Measurements from ENCODE around the gene ZYG11A. TPM values are rescaled to one million over a fixed set of nuclear protein-coding genes. Genes with fewer than 3 reads are reported as not detected.
"Not testable (repeated sequence)": the region's sequence is repeated elsewhere in the genome, so short reads cannot be mapped to it uniquely, and the experiment has no call there.

Gene ZYG11A
- total RNA-seq, 1 donor from 2014 or later = 0.30 TPM

- H3K9ac ChIP-seq (ENCODE audit: low read length) = no peak overlapping the region
- H3K79me2 ChIP-seq (ENCODE audit: insufficient read depth, low read length) = no peaks in the 10 kb centered on the region
- DNase-seq (ENCODE audit: low read depth) (no peak), FAIRE-seq (no peak)
- H3K9me3 ChIP-seq (ENCODE audit: insufficient read depth, low read depth, low read length) = no peaks in the 10 kb centered on the region
- H3K27ac ChIP-seq (ENCODE audit: low read depth, low read length) = no peak overlapping the region
- H3K4me3 Mint-ChIP-seq (ENCODE audit: unreplicated experiment) = no peak overlapping the region
- H3K4me1 Mint-ChIP-seq (ENCODE audit: low read depth, unreplicated experiment) = no peaks in the 10 kb centered on the region
- H3K4me1 ChIP-seq (ENCODE audit: insufficient read depth, low read length) = no peaks in the 10 kb centered on the region
- H3K36me3 Mint-ChIP-seq (ENCODE audit: low read depth, unreplicated experiment) = peaks cover 4% of the 10 kb centered on the region
- TF ChIP-seq EZH2 (IDR thresholded peaks at IDR 0.05; ENCODE audit: insufficient read depth, low read length) (no peak), CTCF (IDR thresholded peaks at IDR 0.05; ENCODE audit: insufficient read depth, low read depth, low read length) (no peak)
- peaks cover 13% of the 10 kb centered on the region for H3K36me3 ChIP-seq (ENCODE audit: insufficient read depth, low read length)
- H3K27me3 ChIP-seq (ENCODE audit: insufficient read depth, low read length) = no peaks in the 10 kb centered on the region
- H3K9me3 Mint-ChIP-seq (ENCODE audit: unreplicated experiment) = no peaks in the 10 kb centered on the region
- no peaks in the 10 kb centered on the region for H4K20me1 ChIP-seq (ENCODE audit: insufficient read depth, low read length)
- no peak overlapping the region for H2AFZ ChIP-seq (ENCODE audit: low read depth, low read length)
- no peak overlapping the region for H3K4me2 ChIP-seq (ENCODE audit: low read length)
- no peaks in the 10 kb centered on the region for H3K27me3 Mint-ChIP-seq (ENCODE audit: low read depth, unreplicated experiment)
- H3K4me3 ChIP-seq (ENCODE audit: insufficient read depth, low read depth, low read length) = no peak overlapping the region
- no peak overlapping the region for H3K27ac Mint-ChIP-seq (ENCODE audit: unreplicated experiment)
Measured at GRCh38 chr1:52798331-52798730, 44.2 kb upstream of the ZYG11A start.

- no peak overlapping the region for H3K4me3 ChIP-seq (ENCODE audit: insufficient read depth, low read depth, low read length)
- H3K79me2 ChIP-seq (ENCODE audit: insufficient read depth, low read length) = no peaks in the 10 kb centered on the region
- H2AFZ ChIP-seq (ENCODE audit: low read depth, low read length) = no peak overlapping the region
- Mint-ChIP-seq H3K27me3 (ENCODE audit: low read depth, unreplicated experiment) (no peaks in the 10 kb centered on the region), H3K4me1 (ENCODE audit: low read depth, unreplicated experiment) (no peaks in the 10 kb centered on the region), H3K9me3 (ENCODE audit: unreplicated experiment) (no peaks in the 10 kb centered on the region), H3K27ac (ENCODE audit: unreplicated experiment) (no peak overlapping the region), H3K36me3 (ENCODE audit: low read depth, unreplicated experiment) (no peaks in the 10 kb centered on the region), H3K4me3 (ENCODE audit: unreplicated experiment) (no peak overlapping the region)
- no peak overlapping the region for H3K27ac ChIP-seq (ENCODE audit: low read depth, low read length)
- FAIRE-seq = no peak
- H3K9me3 ChIP-seq (ENCODE audit: insufficient read depth, low read depth, low read length) = no peaks in the 10 kb centered on the region
- TF ChIP-seq EZH2 (IDR thresholded peaks at IDR 0.05; ENCODE audit: insufficient read depth, low read length) (no peak), CTCF (IDR thresholded peaks at IDR 0.05; ENCODE audit: insufficient read depth, low read depth, low read length) (no peak)
- H3K9ac ChIP-seq (ENCODE audit: low read length) = no peak overlapping the region
- DNase-seq (ENCODE audit: low read depth) = no peak
- H3K27me3 ChIP-seq (ENCODE audit: insufficient read depth, low read length) = no peaks in the 10 kb centered on the region
- H3K4me1 ChIP-seq (ENCODE audit: insufficient read depth, low read length) = no peaks in the 10 kb centered on the region
- H3K4me2 ChIP-seq (ENCODE audit: low read length) = no peak overlapping the region
- H4K20me1 ChIP-seq (ENCODE audit: insufficient read depth, low read length) = no peaks in the 10 kb centered on the region
- H3K36me3 ChIP-seq (ENCODE audit: insufficient read depth, low read length) = peaks cover 11% of the 10 kb centered on the region
Measured at GRCh38 chr1:52801011-52801410, 41.5 kb upstream of the ZYG11A start.

- H2AFZ ChIP-seq (ENCODE audit: low read depth, low read length); H3K36me3 Mint-ChIP-seq (ENCODE audit: low read depth, unreplicated experiment); H3K27me3 Mint-ChIP-seq (ENCODE audit: low read depth, unreplicated experiment); H3K27ac ChIP-seq (ENCODE audit: low read depth, low read length); H3K4me1 ChIP-seq (ENCODE audit: insufficient read depth, low read length); H3K9me3 Mint-ChIP-seq (ENCODE audit: unreplicated experiment); DNase-seq (ENCODE audit: low read depth); H3K4me1 Mint-ChIP-seq (ENCODE audit: low read depth, unreplicated experiment); H3K27me3 ChIP-seq (ENCODE audit: insufficient read depth, low read length); H3K4me2 ChIP-seq (ENCODE audit: low read length); H3K36me3 ChIP-seq (ENCODE audit: insufficient read depth, low read length); H4K20me1 ChIP-seq (ENCODE audit: insufficient read depth, low read length); H3K27ac Mint-ChIP-seq (ENCODE audit: unreplicated experiment); H3K79me2 ChIP-seq (ENCODE audit: insufficient read depth, low read length); H3K4me3 ChIP-seq (ENCODE audit: insufficient read depth, low read depth, low read length); H3K9me3 ChIP-seq (ENCODE audit: insufficient read depth, low read depth, low read length); H3K9ac ChIP-seq (ENCODE audit: low read length); H3K4me3 Mint-ChIP-seq (ENCODE audit: unreplicated experiment); FAIRE-seq: not testable (repeated sequence)
Measured at GRCh38 chr1:52804083-52804482, 38.5 kb upstream of the ZYG11A start.

Data from astrocyte (in vitro differentiated cells and primary cell).